Right lobe of liver (tissue), 6 donors: ENCODE measurements around the gene ACSL5. TPM values are rescaled to one million over a fixed set of nuclear protein-coding genes. Genes with fewer than 3 reads are reported as not detected.

ENCODE experiments used
- ATAC-seq, 4 donors: fragments of 200-7000 bp; cut with Tn5 transposase; one replicate each; pipeline ENCODE4 v1.9.1; 2020; ENCODE audit warnings: mild to moderate bottlenecking in 4 of 4, moderate library complexity in 4 of 4
- DNase-seq, 3 donors: peaks; one replicate each; pipeline ENCODE4 v3.0.0-alpha.2; 2020
- H3K27ac ChIP-seq, 3 donors: fragments of 200-600 bp; one replicate each; pipeline ENCODE4 v1.8.0; 2022
- H3K27me3 ChIP-seq, 2 donors: fragments of 200-600 bp; one replicate each; pipeline ENCODE4 v1.8.0; 2022
- H3K36me3 ChIP-seq, 4 donors: fragments of 200-600 bp; sonication (generic) in 1 of 4; one replicate each; pipeline versions ENCODE4 v1.5.1 to v1.8.0; 2017 to 2022; ENCODE audit warnings: control low read depth in 1 of 4
- H3K4me1 ChIP-seq, 4 donors: fragments of 200-600 bp; sonication (generic) in 1 of 4; one replicate each; pipeline versions ENCODE4 v1.5.1 to v1.8.0; 2017 to 2022; ENCODE audit warnings: control low read depth in 1 of 4
- H3K4me3 ChIP-seq, 3 donors: fragments of 200-600 bp; one replicate each; pipeline ENCODE4 v1.8.0; 2022
- H3K9me3 ChIP-seq, 4 donors: fragments of 200-600 bp; sonication (generic) in 1 of 4; one replicate each; pipeline versions ENCODE4 v1.5.1 to v1.8.0; 2017 to 2022; ENCODE audit warnings: control low read depth in 1 of 4
- CTCF ChIP-seq, 4 donors: fragments of 200-600 bp in 3 of 4; fragments of 450-650 bp in 1 of 4; IDR thresholded peaks; one replicate each; pipeline versions ENCODE4 v1.5.1 to v1.8.0; 2016 to 2022; ENCODE audit warnings: antibody characterized with exemption in 4 of 4, mild to moderate bottlenecking in 2 of 4
- POLR2A ChIP-seq: fragments of 450-650 bp; IDR thresholded peaks from one replicate; pipeline ENCODE4 v1.6.1; 2017; ENCODE audit warnings: antibody characterized with exemption, mild to moderate bottlenecking
- WGBS: methylation state at CpG from one replicate; pipeline ENCODE4 v1.1.6; 2018; ENCODE audit warnings: low coverage, low lambda C conversion rate; ENCODE audit not compliant: insufficient coverage; ENCODE audit errors: missing lambda C conversion rate; 5-methylcytosine and 5-hydroxymethylcytosine counted together
- intact Hi-C, 2 donors: fragments of 100-400 bp; cut with DNase I; formaldehyde crosslinking; loops; one replicate each; pipeline versions ENCODE4 v1.11.2 to v1.14.1; 2022
- total RNA-seq, 6 experiments: library from RNA; depleted of rRNA in 2 of 6; stranded (reverse); fragments of >200 nt in 2 of 6; fragmentation: NEBNext Ultra II Directional in 3 of 6; extraction: Animal tissue kit (Norgen Biotek cat#: 25700) in 3 of 6; gene quantifications; one replicate each; pipeline versions ENCODE4 v1.1.0 to v1.2.4, GENCODE V29; 2016 to 2023
- donor health status: DM: no; HTN: yes; CAD: no.
- donor health status: DM: no; HTN: no; CAD: no.
- donor health status: DM: no; HTN: no; CAD: no.
- donor health status: DM: no; HTN: yes; CAD: no.
- donor health status: DM: no; HTN: yes; CAD: no.

The ACSL5 gene
- total RNA-seq, 6 experiments from 2014 or later, result 35.1 to 92.4 (median 73.8) TPM

GRCh38 chr10:112429147-112429546, 55.2 kb downstream of the ACSL5 start:
- H3K27ac ChIP-seq, result no peak overlapping the region
- ATAC-seq, result no peak

GRCh38 chr10:112429654-112430230, 55.8 kb downstream of the ACSL5 start:
- Histone ChIP-seq H3K4me1 (peaks cover 0 to 3% (median 0%) of the 10 kb centered on the region in 4 donors), H3K36me3 (peaks cover 3 to 79% (median 21%) of the 10 kb centered on the region in 4 donors), H3K9me3 (no peaks in the 10 kb centered on the region), H3K4me3 (no peak overlapping the region), H3K27ac (no peak overlapping the region), H3K27me3 (no peaks in the 10 kb centered on the region)
- 37% methylated on average over 5 of the region's 15 CpGs for WGBS
- ATAC-seq, result peak; percentile 29 to 59 (median 52)
- TF ChIP-seq POLR2A, result no peak
- no peak for TF ChIP-seq CTCF (IDR thresholded peaks at IDR 0.05)
- peak in 1 of 3 donors; percentile 46 for DNase-seq
- intact Hi-C loops, result no loop called here

More at GRCh38 chr10:112429147-112429546, 55.2 kb downstream of the ACSL5 start:
- H3K36me3 ChIP-seq, result peaks cover 3 to 75% (median 21%) of the 10 kb centered on the region in 4 donors
- no peaks in the 10 kb centered on the region for H3K27me3 ChIP-seq
- H3K9me3 ChIP-seq, result no peaks in the 10 kb centered on the region
- H3K4me1 ChIP-seq, result peaks cover 0 to 9% (median 3%) of the 10 kb centered on the region in 4 donors
- intact Hi-C loops, result no loop called here
- TF ChIP-seq POLR2A, result no peak
- no peak for TF ChIP-seq CTCF (IDR thresholded peaks at IDR 0.05)
- 52% methylated on average over 3 of the region's 3 CpGs for WGBS
- no peak overlapping the region for H3K4me3 ChIP-seq
- no peak for DNase-seq

- Histone ChIP-seq H3K4me3 (no peak overlapping the region), H3K4me1 (no peaks in the 10 kb centered on the region), H3K9me3 (no peaks in the 10 kb centered on the region), H3K27me3 (no peaks in the 10 kb centered on the region), H3K27ac (no peak overlapping the region), H3K36me3 (peaks cover 0 to 61% (median 5%) of the 10 kb centered on the region in 4 donors)
- no peak for DNase-seq
- WGBS, result 93% methylated on average over 2 of the region's 2 CpGs
- intact Hi-C loops, result no loop called here
- ATAC-seq, result no peak
- TF ChIP-seq POLR2A (no peak), CTCF (IDR thresholded peaks at IDR 0.05) (no peak)
Observed at GRCh38 chr10:112433136-112433535, 59.2 kb downstream of the ACSL5 start.

GRCh38 chr10:112434988-112435619, 61.2 kb downstream of the ACSL5 start:
- H3K36me3 ChIP-seq, result peaks cover 0 to 68% (median 5%) of the 10 kb centered on the region in 4 donors
- intact Hi-C loops, result no loop called here
- ATAC-seq, result peak; percentile 43 to 69 (median 64)

More at GRCh38 chr10:112434988-112435619, 61.2 kb downstream of the ACSL5 start:
- Histone ChIP-seq H3K27ac (no peak overlapping the region), H3K9me3 (no peaks in the 10 kb centered on the region), H3K4me3 (no peak overlapping the region), H3K27me3 (no peaks in the 10 kb centered on the region), H3K4me1 (no peaks in the 10 kb centered on the region)
- WGBS, result 72% methylated on average over 2 of the region's 2 CpGs
- DNase-seq, result no peak
- TF ChIP-seq CTCF (IDR thresholded peaks at IDR 0.05) (peak; percentile 53 to 65 (median 56)), POLR2A (no peak)
